ENCODE results near the gene PEX3.

DNA sequence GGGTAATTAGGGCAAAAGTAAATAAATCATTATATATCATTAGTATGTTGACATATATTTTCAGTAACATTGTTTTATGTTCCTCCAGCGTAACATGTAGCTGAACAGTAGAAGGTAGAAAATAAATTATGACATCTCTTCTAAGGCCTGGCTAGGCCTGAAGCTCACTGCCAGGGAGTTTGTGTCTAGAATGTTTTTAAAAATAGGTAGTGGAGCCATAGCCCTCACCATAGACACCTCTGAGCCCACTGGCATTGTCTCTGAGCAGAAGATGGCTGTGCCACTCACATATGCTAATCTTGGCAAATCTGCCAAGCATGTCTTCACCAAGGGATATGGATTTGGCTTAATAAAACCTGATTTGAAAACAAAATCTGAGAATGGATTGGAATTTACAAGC, 39.6 kb downstream of the PEX3 start:
- TF ChIP-seq EP300 (IDR thresholded peaks at IDR 0.05) = no peak
- TF ChIP-seq, protein P1, sequence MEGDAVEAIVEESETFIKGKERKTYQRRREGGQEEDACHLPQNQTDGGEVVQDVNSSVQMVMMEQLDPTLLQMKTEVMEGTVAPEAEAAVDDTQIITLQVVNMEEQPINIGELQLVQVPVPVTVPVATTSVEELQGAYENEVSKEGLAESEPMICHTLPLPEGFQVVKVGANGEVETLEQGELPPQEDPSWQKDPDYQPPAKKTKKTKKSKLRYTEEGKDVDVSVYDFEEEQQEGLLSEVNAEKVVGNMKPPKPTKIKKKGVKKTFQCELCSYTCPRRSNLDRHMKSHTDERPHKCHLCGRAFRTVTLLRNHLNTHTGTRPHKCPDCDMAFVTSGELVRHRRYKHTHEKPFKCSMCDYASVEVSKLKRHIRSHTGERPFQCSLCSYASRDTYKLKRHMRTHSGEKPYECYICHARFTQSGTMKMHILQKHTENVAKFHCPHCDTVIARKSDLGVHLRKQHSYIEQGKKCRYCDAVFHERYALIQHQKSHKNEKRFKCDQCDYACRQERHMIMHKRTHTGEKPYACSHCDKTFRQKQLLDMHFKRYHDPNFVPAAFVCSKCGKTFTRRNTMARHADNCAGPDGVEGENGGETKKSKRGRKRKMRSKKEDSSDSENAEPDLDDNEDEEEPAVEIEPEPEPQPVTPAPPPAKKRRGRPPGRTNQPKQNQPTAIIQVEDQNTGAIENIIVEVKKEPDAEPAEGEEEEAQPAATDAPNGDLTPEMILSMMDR (IDR thresholded peaks at IDR 0.05) = no peak
- no peak for TF ChIP-seq POLR2A (IDR thresholded peaks at IDR 0.05)

All from ovary (tissue), 3 donors.